GM12878 (cell line): ENCODE data around the gene XRCC4. TPM values are rescaled to one million over a fixed set of nuclear protein-coding genes. Genes with fewer than 3 reads are reported as not detected.

Source experiments
- ATAC-seq: fragments of 200-7000 bp; cut with Tn5 transposase; 3 replicates; pipeline ENCODE4 v1.9.1; 2020; ENCODE audit warnings: mild to moderate bottlenecking, moderate library complexity
- BruUV-seq: library from RNA; stranded (reverse); fragments of 400-500 nt; replicated peaks from 2 replicates; lab custom pipeline; 2021; lab: Mats Ljungman, UMichigan
- CTCF ChIA-PET: fragments of 300-600 bp; sonication (Branson Sonifier 250); formaldehyde crosslinking; extraction: SDS; loops from one replicate; lab custom pipeline; 2021; ENCODE audit warnings: inconsistent platforms; lab: Yijun Ruan, JAX
- POLR2A ChIA-PET: fragments of 350-600 bp; formaldehyde crosslinking; extraction: SDS; loops from one replicate; lab custom pipeline; 2021; ENCODE audit warnings: inconsistent platforms; lab: Charles Lee
- RAD21 ChIA-PET: fragments of 300-600 bp; sonication (Branson Sonifier 250); formaldehyde crosslinking; loops from one replicate; lab custom pipeline; 2023; ENCODE audit warnings: antibody characterized with exemption; ENCODE audit not compliant: unreplicated experiment; lab: Charles Lee
- SMC1A ChIA-PET: fragments of 300-600 bp; sonication (Branson Sonifier 250); formaldehyde crosslinking; loops from one replicate; lab custom pipeline; 2023; ENCODE audit not compliant: unreplicated experiment, uncharacterized antibody; lab: Charles Lee
- DNase-seq: peaks from one replicate; pipeline ENCODE4 v3.0.0-alpha.2; 2011; ENCODE audit warnings: low read depth, low spot score
- FAIRE-seq: peaks from 3 replicates; lab custom pipeline; 2011; peaks lifted over from hg19 to GRCh38; lab: Jason Lieb, UNC
- H2AFZ ChIP-seq: 2 replicates; pipeline ENCODE4 v1.6.0; 2011; ENCODE audit warnings: low read depth, low read length, control low read depth; ENCODE audit not compliant: control insufficient read depth
- H3K27ac ChIP-seq: 2 replicates; pipeline ENCODE4 v1.5.1; 2011; ENCODE audit warnings: control low read depth; ENCODE audit not compliant: control insufficient read depth, insufficient read depth
- H3K27me3 ChIP-seq, 2 experiments: replicated peaks in 1 of 2; 2 replicates each; pipeline versions ENCODE4 v1.6.0 to v1.6.1; 2011; ENCODE audit warnings: low read length in 1 of 2; ENCODE audit not compliant: control insufficient read depth in 2 of 2, insufficient read depth in 2 of 2
- H3K36me3 ChIP-seq, 2 experiments: 2 replicates each; pipeline ENCODE4 v1.5.1; 2011; ENCODE audit warnings: low read length in 1 of 2; ENCODE audit not compliant: control insufficient read depth in 2 of 2, insufficient read depth in 2 of 2
- H3K4me1 ChIP-seq: 2 replicates; pipeline ENCODE4 v1.6.1; 2011; ENCODE audit warnings: mild to moderate bottlenecking, low read length, moderate library complexity, mixed read lengths; ENCODE audit not compliant: control insufficient read depth, insufficient read depth
- H3K4me2 ChIP-seq: 2 replicates; pipeline ENCODE4 v1.6.0; 2011; ENCODE audit warnings: control low read depth; ENCODE audit not compliant: control insufficient read depth, insufficient read depth
- H3K4me3 ChIP-seq: fragments of 200-600 bp; sonication (generic); 2 replicates; pipeline ENCODE4 v1.5.1; 2016
- H3K79me2 ChIP-seq: 2 replicates; pipeline ENCODE4 v1.6.0; 2011; ENCODE audit warnings: low read length; ENCODE audit not compliant: control insufficient read depth, insufficient read depth
- H3K9ac ChIP-seq: 2 replicates; pipeline ENCODE4 v1.8.0; 2011; ENCODE audit warnings: low read length, control low read depth, mixed read lengths; ENCODE audit not compliant: control insufficient read depth, insufficient read depth
- H3K9me3 ChIP-seq: replicated peaks from 3 replicates; pipeline ENCODE4 v1.5.1; 2011; ENCODE audit warnings: mild to moderate bottlenecking, low read length; ENCODE audit not compliant: control insufficient read depth, insufficient read depth
- H4K20me1 ChIP-seq: 2 replicates; pipeline ENCODE4 v1.6.0; 2011; ENCODE audit not compliant: control insufficient read depth, insufficient read depth
- BCL11A ChIP-seq: IDR thresholded peaks from 2 replicates; pipeline ENCODE4 v1.6.1; 2011; ENCODE audit warnings: low read depth, low read length
- CHD1 ChIP-seq: IDR thresholded peaks from 2 replicates; pipeline ENCODE4 v1.6.1; 2012; ENCODE audit warnings: low read depth, low read length, improper control_type of control experiment
- CREB1 ChIP-seq: IDR thresholded peaks from 2 replicates; pipeline ENCODE4 v1.6.1; 2012; ENCODE audit warnings: low read depth, mild to moderate bottlenecking, inconsistent platforms
- E2F4 ChIP-seq: IDR thresholded peaks from 2 replicates; pipeline ENCODE4 v1.6.1; 2012; ENCODE audit warnings: low read depth, low read length, improper control_type of control experiment
- EP300 ChIP-seq, 2 experiments: fragments of 150-350 bp in 1 of 2; IDR thresholded peaks; 2 replicates each; pipeline ENCODE4 v1.6.1; 2011 to 2012; ENCODE audit warnings: low read depth in 2 of 2, low read length in 2 of 2, borderline replicate concordance in 1 of 2, improper control_type of control experiment in 1 of 2, inconsistent platforms in 1 of 2; ENCODE audit not compliant: control insufficient read depth in 1 of 2
- ESRRA ChIP-seq: IDR thresholded peaks from 2 replicates; pipeline ENCODE4 v1.6.1; 2012; ENCODE audit warnings: mild to moderate bottlenecking, low read length, improper control_type of control experiment
- EZH2 ChIP-seq: IDR thresholded peaks from 2 replicates; pipeline ENCODE4 v1.6.1; 2012; ENCODE audit warnings: low read depth, mild to moderate bottlenecking, control low read depth, inconsistent platforms, low read length, borderline replicate concordance; ENCODE audit not compliant: control insufficient read depth
- NBN ChIP-seq: fragments of 450-650 bp; IDR thresholded peaks from 2 replicates; pipeline ENCODE4 v1.6.1; 2016
- NFIC ChIP-seq: IDR thresholded peaks from 2 replicates; pipeline ENCODE4 v1.6.1; 2012; ENCODE audit warnings: low read depth, mild to moderate bottlenecking, inconsistent platforms, low read length, moderate library complexity
- PAX8 ChIP-seq: fragments of 450-650 bp; IDR thresholded peaks from 2 replicates; pipeline ENCODE4 v1.6.1; 2017; ENCODE audit warnings: mild to moderate bottlenecking, moderate library complexity
- POU2F2 ChIP-seq: IDR thresholded peaks from 3 replicates; pipeline ENCODE4 v1.6.1; 2011; ENCODE audit warnings: low read depth, mild to moderate bottlenecking, low read length, borderline replicate concordance
- PRDM15 ChIP-seq: fragments of 450-650 bp; formaldehyde crosslinking; IDR thresholded peaks from 2 replicates; pipeline ENCODE4 v1.4.0; 2020; ENCODE audit warnings: mild to moderate bottlenecking, moderate library complexity
- RAD51 ChIP-seq: fragments of 450-650 bp; IDR thresholded peaks from 2 replicates; pipeline ENCODE4 v1.6.1; 2016; ENCODE audit warnings: moderate library complexity, mild to moderate bottlenecking, inconsistent platforms
- RCOR1 ChIP-seq: conservative IDR thresholded peaks from 2 replicates; pipeline ENCODE4 v1.6.1; 2012; ENCODE audit warnings: low read depth, low read length, improper control_type of control experiment
- RFX5 ChIP-seq: IDR thresholded peaks from 2 replicates; pipeline ENCODE4 v1.6.1; 2011; ENCODE audit warnings: low read depth, low read length, improper control_type of control experiment
- SREBF1 ChIP-seq: IDR thresholded peaks from 2 replicates; pipeline ENCODE4 v1.6.1; 2012; ENCODE audit warnings: mild to moderate bottlenecking, low read length
- TAF1 ChIP-seq: IDR thresholded peaks from 2 replicates; pipeline ENCODE4 v1.6.1; 2011; ENCODE audit warnings: mild to moderate bottlenecking, low read depth, low read length, borderline replicate concordance
- YY1 ChIP-seq: IDR thresholded peaks from 2 replicates; pipeline ENCODE4 v1.6.1; 2011; ENCODE audit warnings: low read depth, mild to moderate bottlenecking, low read length
- ZNF217 ChIP-seq: fragments of 450-650 bp; IDR thresholded peaks from 2 replicates; pipeline ENCODE4 v1.6.1; 2017; ENCODE audit warnings: antibody characterized with exemption, mild to moderate bottlenecking
- WGBS: methylation state at CpG from one replicate; pipeline ENCODE4 v1.1.6; 2016; ENCODE audit warnings: low lambda C conversion rate; ENCODE audit not compliant: insufficient replicate concordance, insufficient coverage; ENCODE audit errors: missing lambda C conversion rate; 5-methylcytosine and 5-hydroxymethylcytosine counted together
- in situ Hi-C: fragments of 300-500 bp; cut with MboI; formaldehyde crosslinking; loops from 9 replicates; pipeline ENCODE4 v1.14.3; 2018; ENCODE audit warnings: mixed read lengths
- intact Hi-C: fragments of 100-400 bp; cut with micrococcal nuclease; formaldehyde crosslinking; loops from one replicate; pipeline ENCODE4 v1.14.2; 2022; ENCODE audit not compliant: unreplicated experiment
- polyA plus RNA-seq, 11 experiments: library from polyadenylated mRNA; depleted of rRNA in 4 of 11; unstranded in 6 of 11; stranded (reverse) in 5 of 11; fragments of >200 nt; fragmentation: Nextera tagmentation in 4 of 11; fragmentation: Illumina TruSeq in 1 of 11; extraction: Ambion mirVana in 4 of 11; extraction: Trizol in 1 of 11; gene quantifications; 1 replicate in 1 of 11; 2 replicates in 10 of 11; pipeline versions ENCODE4 v1.2.1 to v1.2.3, GENCODE V29; 2011 to 2016; ENCODE audit warnings: inconsistent platforms in 2 of 11, missing spikeins in 2 of 11, low read depth in 1 of 11
- total RNA-seq, 4 experiments: library from RNA; depleted of rRNA in 3 of 4; stranded (reverse); fragments of >200 nt in 3 of 4; fragmentation: Illumina TruSeq in 1 of 4; extraction: Trizol in 1 of 4; gene quantifications; 2 replicates each; pipeline versions ENCODE4 v1.2.1 to v1.2.3, GENCODE V29; 2013 to 2021

Gene XRCC4
- total and polyA plus RNA-seq, 10 of the 15 experiments (the other 5 are each of a cell fraction or from before 2014, with no cell fraction given): 12.1 to 53.6 (median 25.8) TPM

- TF ChIP-seq PRDM15 (CRISPR knock-in tag) (no peak), NBN (no peak), NFIC (no peak), E2F4 (no peak), POU2F2 (no peak), CHD1 (no peak), YY1 (no peak)
Observed at GRCh38 chr5:83146441-83146840, 69.1 kb downstream of the XRCC4 start (continued).

GRCh38 chr5:83147593-83147992, 70.2 kb downstream of the XRCC4 start:
- POLR2A ChIA-PET: no interaction called here
- Histone ChIP-seq H3K9ac (no peak overlapping the region), H3K4me1 (no peaks in the 10 kb centered on the region), H3K9me3 (no peaks in the 10 kb centered on the region), H4K20me1 (no peaks in the 10 kb centered on the region), H3K4me3 (no peak overlapping the region), H2AFZ (no peak overlapping the region), H3K27ac (no peak overlapping the region), H3K4me2 (no peak overlapping the region), H3K36me3 (no peaks in the 10 kb centered on the region), H3K79me2 (no peaks in the 10 kb centered on the region), H3K27me3 (no peaks in the 10 kb centered on the region)
- BruUV-seq: no TSS peak
- SMC1A ChIA-PET: no interaction called here
- no peak for DNase-seq
- FAIRE-seq: no peak
- no peak for TF ChIP-seq RCOR1
- TF ChIP-seq EP300 (IDR thresholded peaks at IDR 0.05; ENCODE audit: borderline replicate concordance in 1 of 2, control insufficient read depth in 1 of 2, low read depth in 2 of 2, low read length in 2 of 2): no peak
- no peak for TF ChIP-seq TAF1
- no peak for TF ChIP-seq RAD51
- TF ChIP-seq CREB1: no peak
- TF ChIP-seq SREBF1: no peak
- TF ChIP-seq BCL11A: no peak
- TF ChIP-seq E2F4: no peak
- TF ChIP-seq ZNF217: no peak
- no peak for TF ChIP-seq NFIC
- no peak for TF ChIP-seq RFX5
- no peak for TF ChIP-seq EZH2
- no peak for TF ChIP-seq PAX8
- no peak for TF ChIP-seq ESRRA
- intact Hi-C loops (no loop called here), in situ Hi-C loops (no loop called here)
- ATAC-seq: no peak
- RAD21 ChIA-PET: interaction anchor here (0.6 kb wide), 1 partner anchor 161 kb away, joined by 4 read pairs; no protein-coding TSS in a partner anchor
- 100% methylated on average over 4 of the region's 4 CpGs for WGBS
- CTCF ChIA-PET: interaction anchor here (1.1 kb wide), 1 partner anchor 13 kb away, joined by 3 read pairs; no protein-coding TSS in a partner anchor
